PC-9 (cell line): ENCODE data around the gene CCDC85C. TPM values are rescaled to one million over a fixed set of nuclear protein-coding genes. Genes with fewer than 3 reads are reported as not detected.
A peak's percentile ranks its signal among the peaks of the same experiment; 100 is the strongest.

Experiments
- BruUV-seq: library from RNA; stranded (reverse); fragments of 400-500 nt; replicated peaks from 2 replicates; lab custom pipeline; 2021; lab: Mats Ljungman, UMichigan
- CTCF ChIA-PET: fragments of 300-600 bp; sonication (Branson Sonifier 250); formaldehyde crosslinking; loops from one replicate; lab custom pipeline; 2022; ENCODE audit warnings: antibody characterized with exemption; lab: Charles Lee
- POLR2A ChIA-PET: fragments of 300-600 bp; sonication (Branson Sonifier 250); formaldehyde crosslinking; loops from one replicate; lab custom pipeline; 2022; ENCODE audit warnings: antibody characterized with exemption; ENCODE audit not compliant: unreplicated experiment; lab: Charles Lee
- DNase-seq, 2 experiments: peaks; one replicate each; pipeline versions ENCODE4 v3.0.0 to v3.0.0-alpha.2; 2015 to 2022; ENCODE audit warnings: mixed read lengths in 1 of 2
- H2AFZ ChIP-seq: fragments of 200-600 bp; sonication (generic); 2 replicates; pipeline ENCODE4 v1.8.1; 2017; ENCODE audit warnings: antibody characterized with exemption
- H3F3A ChIP-seq: fragments of 200-600 bp; sonication (generic); 2 replicates; pipeline ENCODE4 v1.8.1; 2017; ENCODE audit warnings: antibody characterized with exemption, mild to moderate bottlenecking, low read depth; ENCODE audit not compliant: insufficient read depth
- H3K27ac ChIP-seq: fragments of 200-600 bp; sonication (generic); 2 replicates; pipeline ENCODE4 v1.6.1; 2016; ENCODE audit warnings: mixed run types
- H3K27me3 ChIP-seq: fragments of 200-600 bp; sonication (generic); 2 replicates; pipeline ENCODE4 v1.6.1; 2016; ENCODE audit warnings: low read depth, mixed run types; ENCODE audit not compliant: insufficient read depth
- H3K36me3 ChIP-seq: fragments of 200-600 bp; sonication (generic); 2 replicates; pipeline ENCODE4 v1.6.1; 2016; ENCODE audit warnings: low read depth, mixed run types
- H3K4me1 ChIP-seq: fragments of 200-600 bp; sonication (generic); replicated peaks from 2 replicates; pipeline ENCODE4 v1.6.1; 2016; ENCODE audit warnings: mixed run types; ENCODE audit not compliant: insufficient read depth
- H3K4me2 ChIP-seq: fragments of 200-600 bp; sonication (generic); 2 replicates; pipeline ENCODE4 v1.6.1; 2017; ENCODE audit warnings: mixed run types
- H3K4me3 ChIP-seq: fragments of 200-600 bp; sonication (generic); 2 replicates; pipeline ENCODE4 v1.6.1; 2016; ENCODE audit warnings: mixed run types
- H3K79me2 ChIP-seq: fragments of 200-600 bp; sonication (generic); 2 replicates; pipeline ENCODE4 v1.6.1; 2017; ENCODE audit warnings: low read depth, mixed run types
- H3K9me2 ChIP-seq: fragments of 200-600 bp; sonication (generic); 2 replicates; pipeline ENCODE4 v1.8.1; 2017; ENCODE audit warnings: mild to moderate bottlenecking; ENCODE audit not compliant: insufficient read depth
- H3K9me3 ChIP-seq: fragments of 200-600 bp; sonication (generic); 2 replicates; pipeline ENCODE4 v1.8.1; 2016; ENCODE audit warnings: low read depth; ENCODE audit not compliant: insufficient read depth
- H4K20me1 ChIP-seq: fragments of 200-600 bp; sonication (generic); 2 replicates; pipeline ENCODE4 v1.8.1; 2017; ENCODE audit not compliant: insufficient read depth
- EZH2 ChIP-seq: fragments of 200-600 bp; sonication (generic); IDR thresholded peaks from 2 replicates; pipeline ENCODE4 v1.8.0; 2017; ENCODE audit warnings: antibody characterized with exemption, low read depth
- intact Hi-C: fragments of 100-400 bp; cut with micrococcal nuclease; formaldehyde crosslinking; loops from one replicate; pipeline ENCODE4 v1.10.0; 2022; ENCODE audit not compliant: unreplicated experiment
- total RNA-seq: library from RNA; stranded (reverse); gene quantifications from 2 replicates; pipeline ENCODE4 v1.2.3, GENCODE V29; 2021
- TF ChIP-seq, protein P1 (sequence below): fragments of 200-600 bp; sonication (generic); conservative IDR thresholded peaks from 2 replicates; pipeline ENCODE4 v1.6.1; 2017; ENCODE audit warnings: mixed run types, antibody characterized with exemption, mild to moderate bottlenecking, moderate library complexity

Gene CCDC85C
- total RNA-seq, 1 experiment from 2014 or later = 21.2 TPM

DNA sequence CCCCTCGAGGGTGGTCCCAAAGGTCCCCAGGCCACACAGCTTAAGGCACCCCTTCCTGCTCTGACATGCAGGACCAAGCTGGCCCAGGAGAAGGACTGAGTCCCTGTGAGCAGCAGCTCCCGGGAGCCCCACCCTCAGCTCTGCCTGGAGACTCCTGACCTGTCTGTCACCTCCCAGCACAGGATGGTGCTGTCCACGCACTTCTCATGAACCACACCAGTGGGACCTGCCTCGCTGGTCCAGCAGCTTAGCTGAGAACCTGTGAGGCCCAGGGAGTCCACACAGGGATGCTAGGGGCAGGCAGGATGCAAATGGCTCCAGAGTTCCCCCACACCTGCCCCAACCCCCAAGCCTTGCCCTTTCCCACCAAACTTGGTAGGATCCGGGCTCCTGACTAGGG lies 27.7 kb downstream of the CCDC85C start:
- DNase-seq = peak; percentile 8 to 45
- BruUV-seq = no TSS peak
- Histone ChIP-seq H3K4me2 (peak overlapping the region; percentile 73), H3K27me3 (no peaks in the 10 kb centered on the region), H4K20me1 (no peaks in the 10 kb centered on the region), H3K4me1 (peaks cover 69% of the 10 kb centered on the region), H3K27ac (peak overlapping the region; percentile 57), H2AFZ (no peak overlapping the region), H3K9me3 (no peaks in the 10 kb centered on the region), H3K36me3 (no peaks in the 10 kb centered on the region), H3F3A (peaks cover 33% of the 10 kb centered on the region; the same call in 1 of the 2 replicates), H3K4me3 (no peak overlapping the region), H3K9me2 (no peaks in the 10 kb centered on the region), H3K79me2 (peaks cover 47% of the 10 kb centered on the region)
- ChIA-PET POLR2A (no interaction called here), CTCF (no interaction called here)
- intact Hi-C loops = no loop called here
- TF ChIP-seq, protein P1, sequence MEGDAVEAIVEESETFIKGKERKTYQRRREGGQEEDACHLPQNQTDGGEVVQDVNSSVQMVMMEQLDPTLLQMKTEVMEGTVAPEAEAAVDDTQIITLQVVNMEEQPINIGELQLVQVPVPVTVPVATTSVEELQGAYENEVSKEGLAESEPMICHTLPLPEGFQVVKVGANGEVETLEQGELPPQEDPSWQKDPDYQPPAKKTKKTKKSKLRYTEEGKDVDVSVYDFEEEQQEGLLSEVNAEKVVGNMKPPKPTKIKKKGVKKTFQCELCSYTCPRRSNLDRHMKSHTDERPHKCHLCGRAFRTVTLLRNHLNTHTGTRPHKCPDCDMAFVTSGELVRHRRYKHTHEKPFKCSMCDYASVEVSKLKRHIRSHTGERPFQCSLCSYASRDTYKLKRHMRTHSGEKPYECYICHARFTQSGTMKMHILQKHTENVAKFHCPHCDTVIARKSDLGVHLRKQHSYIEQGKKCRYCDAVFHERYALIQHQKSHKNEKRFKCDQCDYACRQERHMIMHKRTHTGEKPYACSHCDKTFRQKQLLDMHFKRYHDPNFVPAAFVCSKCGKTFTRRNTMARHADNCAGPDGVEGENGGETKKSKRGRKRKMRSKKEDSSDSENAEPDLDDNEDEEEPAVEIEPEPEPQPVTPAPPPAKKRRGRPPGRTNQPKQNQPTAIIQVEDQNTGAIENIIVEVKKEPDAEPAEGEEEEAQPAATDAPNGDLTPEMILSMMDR = no peak
- no peak for TF ChIP-seq EZH2

DNA sequence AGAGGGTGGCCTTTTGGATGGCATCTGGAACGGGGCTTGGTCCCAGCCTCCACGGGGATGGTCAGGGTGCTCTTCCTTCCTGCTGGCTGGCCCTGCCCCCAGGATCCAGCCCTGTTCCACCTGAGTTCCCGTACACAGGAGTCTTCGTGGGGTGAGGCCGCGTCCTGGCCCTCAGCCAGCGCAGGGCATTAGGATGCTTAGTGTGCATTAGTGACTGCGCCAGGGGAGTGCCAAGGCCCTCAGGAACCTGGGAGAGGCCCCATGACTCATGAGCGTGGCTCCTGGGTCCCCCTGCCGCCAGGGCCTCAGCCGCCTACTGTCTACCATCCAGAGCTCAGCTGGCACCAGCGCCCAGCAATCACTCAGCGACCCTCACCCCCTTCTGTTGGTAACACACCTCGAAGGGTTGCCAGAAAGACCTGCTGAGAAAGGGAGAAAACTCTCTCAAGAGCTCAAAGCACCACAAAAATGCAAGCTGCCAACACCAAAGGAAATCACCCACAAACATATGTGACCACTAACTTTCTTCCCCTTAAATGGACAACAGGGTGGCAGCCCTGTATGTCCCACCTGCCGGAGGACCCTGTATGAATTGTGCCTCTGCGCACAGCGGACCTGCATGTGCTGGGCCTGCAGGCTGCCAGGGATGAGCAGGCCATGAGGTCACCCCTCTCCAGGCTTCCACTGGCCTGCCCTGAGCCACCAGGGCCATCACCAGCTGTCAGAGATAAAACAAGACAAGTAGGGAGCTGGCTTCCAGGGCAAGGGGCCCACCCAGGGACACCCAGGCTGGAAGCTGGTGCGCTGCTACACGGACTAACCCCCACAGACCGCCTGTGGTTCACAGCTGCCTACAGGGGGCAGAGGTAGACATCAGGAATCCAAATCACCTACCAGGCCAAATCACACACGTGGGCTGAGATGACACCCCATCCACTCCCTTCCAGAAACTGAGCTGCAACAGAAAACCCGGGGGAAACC lies 28.7 kb downstream of the CCDC85C start:
- H3K4me1 ChIP-seq = peaks cover 59% of the 10 kb centered on the region
- H3K36me3 ChIP-seq = no peaks in the 10 kb centered on the region
- intact Hi-C loops = loop anchor here (2.0 kb wide), 1 partner anchor 29 kb away; the partner anchor contains the start of gene CCDC85C
- no peaks in the 10 kb centered on the region for H3K27me3 ChIP-seq
- peak; percentile 76 to 79 for DNase-seq
- ChIA-PET CTCF (no interaction called here), POLR2A (interaction anchor here (0.6 kb wide), 1 partner anchor 968 kb away, joined by 10 read pairs; no protein-coding TSS in a partner anchor)
- H3K27ac ChIP-seq = peak overlapping the region; percentile 57
- H3K9me2 ChIP-seq = no peaks in the 10 kb centered on the region
- peaks cover 43% of the 10 kb centered on the region for H3K79me2 ChIP-seq
- peaks cover 25% of the 10 kb centered on the region; the same call in 1 of the 2 replicates for H3F3A ChIP-seq
- no peaks in the 10 kb centered on the region for H3K9me3 ChIP-seq
- BruUV-seq = TSS peak; percentile 45
- TF ChIP-seq, protein P1 = no peak
- no peaks in the 10 kb centered on the region for H4K20me1 ChIP-seq
- H2AFZ ChIP-seq = no peak overlapping the region
- H3K4me3 ChIP-seq = no peak overlapping the region; the same call in 1 of the 2 replicates
- H3K4me2 ChIP-seq = peak overlapping the region; percentile 73

DNA sequence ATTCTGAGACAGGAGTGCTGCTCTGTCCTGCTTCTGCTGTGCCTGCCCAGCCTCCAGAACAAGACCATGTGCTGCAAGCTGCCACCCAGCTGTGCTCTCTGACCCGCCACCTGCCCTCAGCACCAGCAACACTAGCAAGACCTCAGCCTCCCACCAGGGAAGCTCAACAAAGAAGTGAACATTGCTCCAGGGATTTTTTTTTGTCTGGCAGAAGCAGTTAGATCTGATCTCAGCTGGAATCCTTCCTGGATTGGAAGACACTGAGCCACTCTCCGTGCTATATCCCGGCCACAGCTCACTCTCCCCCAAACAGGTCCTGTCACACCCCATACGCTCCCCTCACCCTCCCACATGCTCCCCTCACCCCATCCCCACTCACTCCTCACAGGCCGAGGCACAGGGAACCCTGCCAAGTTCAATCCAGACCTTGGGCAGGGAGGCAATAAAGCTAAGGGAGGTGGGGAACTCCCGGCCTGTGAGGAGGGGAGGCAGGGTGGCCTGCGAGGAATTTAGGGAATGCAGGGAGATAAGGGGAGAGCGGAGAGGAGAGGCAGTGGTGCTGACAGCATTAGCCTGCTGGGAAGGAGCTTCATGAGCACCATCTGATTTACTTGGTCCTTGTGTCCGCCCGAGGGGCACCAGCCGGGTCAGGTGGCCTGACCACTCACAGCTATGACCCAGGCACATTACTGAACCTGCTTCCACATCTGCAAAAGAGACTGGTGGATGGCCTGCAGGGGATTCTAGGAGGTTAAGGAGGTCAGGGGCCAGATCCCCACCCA lies 29.7 kb downstream of the CCDC85C start:
- H3F3A ChIP-seq = peaks cover 20% of the 10 kb centered on the region; the same call in 1 of the 2 replicates
- H4K20me1 ChIP-seq = no peaks in the 10 kb centered on the region
- no TSS peak for BruUV-seq
- DNase-seq = peak; percentile 60 to 66
- no peaks in the 10 kb centered on the region for H3K9me3 ChIP-seq
- peak overlapping the region; percentile 73 for H3K4me2 ChIP-seq
- H3K27me3 ChIP-seq = no peaks in the 10 kb centered on the region
- no peaks in the 10 kb centered on the region for H3K9me2 ChIP-seq
- no peak overlapping the region; the same call in 1 of the 2 replicates for H3K4me3 ChIP-seq
- TF ChIP-seq EZH2 = no peak
- TF ChIP-seq, protein P1 = no peak
- no peaks in the 10 kb centered on the region for H3K36me3 ChIP-seq
- peak overlapping the region; percentile 57 for H3K27ac ChIP-seq
- H3K4me1 ChIP-seq = peaks cover 51% of the 10 kb centered on the region
- CTCF ChIA-PET = interaction anchor here (0.7 kb wide), 1 partner anchor 13 kb away, joined by 4 read pairs; no protein-coding TSS in a partner anchor
- POLR2A ChIA-PET = interaction anchor here (0.5 to 0.6 kb wide), 4 partner anchors 10 to 969 kb away, joined by 4 to 10 read pairs (median 6); no protein-coding TSS in a partner anchor
- H3K79me2 ChIP-seq = peaks cover 43% of the 10 kb centered on the region
- intact Hi-C loops = loop anchor here (1.0 to 2.0 kb wide), 2 partner anchors 13 to 31 kb away; partner anchors contain the start of gene CCDC85C
- H2AFZ ChIP-seq = no peak overlapping the region
